Glomerular visceral epithelial cell (primary cell): ENCODE data around the gene MX2.
"Not testable (repeated sequence)": the region's sequence is repeated elsewhere in the genome, so short reads cannot be mapped to it uniquely, and the experiment has no call there.

ENCODE experiments used
- DNase-seq: peaks from one replicate; pipeline ENCODE4 v3.0.0-alpha.2; 2016; ENCODE audit errors: extremely low spot score

Gene MX2

GRCh38 chr21:41411449-41412089 lies 49.7 kb downstream of the MX2 start:
- peak; percentile 42 for DNase-seq

- not testable (repeated sequence) for DNase-seq
These were observed 55.7 kb downstream of the MX2 start for GRCh38 chr21:41417505-41417904.

GRCh38 chr21:41418393-41418792 lies 56.6 kb downstream of the MX2 start:
- no peak for DNase-seq

GRCh38 chr21:41418956-41419680 lies 57.3 kb downstream of the MX2 start:
- DNase-seq: no peak

- DNase-seq: peak; percentile 93
These were observed 58.4 kb downstream of the MX2 start for GRCh38 chr21:41419921-41420862.

- not testable (repeated sequence) for DNase-seq
These were observed 59.2 kb downstream of the MX2 start for GRCh38 chr21:41420998-41421397.

DNA sequence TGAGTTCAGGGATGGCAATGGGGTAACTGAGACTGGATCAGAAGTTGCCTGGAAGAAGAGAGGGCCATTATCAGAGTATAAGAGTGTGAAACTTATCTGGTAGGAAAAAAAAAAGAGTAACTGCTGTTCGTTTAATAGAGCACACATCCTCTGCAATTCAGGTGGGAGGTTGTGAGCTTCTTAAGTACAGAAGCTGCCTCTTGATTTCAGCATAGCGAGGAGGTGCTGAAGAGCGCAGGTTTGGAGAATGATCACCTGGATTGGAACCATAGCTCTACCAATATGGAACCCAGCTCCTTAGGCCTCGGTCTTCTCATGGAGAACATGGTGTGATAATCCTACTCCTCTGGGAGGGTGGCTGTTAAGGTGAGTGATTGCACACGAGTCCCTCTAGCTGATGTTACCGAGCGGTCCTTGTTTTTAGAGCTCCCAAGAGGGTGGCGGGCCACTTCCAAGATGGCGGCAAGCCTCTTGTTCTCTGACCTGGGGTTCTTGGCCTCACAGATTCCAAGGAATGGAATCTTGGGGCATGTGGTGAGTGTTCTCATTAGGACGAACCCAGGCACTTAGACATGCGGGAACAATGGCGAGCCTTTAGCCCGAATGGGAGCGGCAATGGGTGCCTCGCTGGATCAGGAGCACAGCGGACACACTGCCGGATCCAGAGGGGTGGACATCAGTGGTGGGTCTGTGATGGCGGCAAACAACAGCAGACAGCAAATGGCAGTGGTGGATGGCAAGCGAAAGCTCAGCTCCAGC lies 60.9 kb downstream of the MX2 start:
- no peak for DNase-seq

DNA sequence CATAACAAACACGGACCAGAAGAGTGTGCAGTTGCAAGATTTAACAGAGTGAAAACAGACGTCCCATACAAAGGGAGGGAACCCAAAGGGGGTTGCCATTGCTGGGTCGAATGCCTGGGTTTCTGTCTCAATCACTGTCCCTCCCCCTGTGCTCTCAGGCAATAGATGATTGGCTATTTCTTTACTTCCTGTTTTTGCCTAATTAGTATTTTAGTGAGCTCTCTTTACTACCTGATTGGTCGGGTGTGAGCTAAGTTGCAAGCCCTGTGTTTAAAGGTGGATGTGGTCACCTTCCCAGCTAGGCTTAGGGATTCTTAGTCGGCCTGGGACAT lies 61.4 kb downstream of the MX2 start:
- not testable (repeated sequence) for DNase-seq

DNA sequence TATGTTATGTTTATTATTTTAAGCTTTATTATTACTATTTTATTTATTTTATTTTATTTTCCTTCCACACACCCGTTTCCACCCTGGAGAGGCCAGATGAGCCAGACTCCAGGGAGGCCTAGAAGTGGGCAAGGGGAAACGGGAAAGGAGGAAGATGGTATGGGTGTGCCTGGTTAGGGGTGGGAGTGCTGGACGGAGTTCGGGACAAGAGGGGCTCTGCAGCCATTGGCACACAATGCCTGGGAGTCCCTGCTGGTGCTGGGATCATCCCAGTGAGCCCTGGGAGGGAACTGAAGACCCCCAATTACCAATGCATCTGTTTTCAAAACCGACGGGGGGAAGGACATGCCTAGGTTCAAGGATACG lies 63.7 kb downstream of the MX2 start:
- no peak for DNase-seq

GRCh38 chr21:41425954-41426675 lies 64.3 kb downstream of the MX2 start, which contains the start of gene MX1:
Gene MX1, plus strand, starts transcription at chr21:41426239. Its CDS starts 5,832 bp downstream, at chr21:41432071.
- DNase-seq: peak; percentile 54

- DNase-seq: no peak
These were observed 65.0 kb downstream of the MX2 start for GRCh38 chr21:41426676-41427404.

GRCh38 chr21:41427556-41427955 lies 65.7 kb downstream of the MX2 start:
- no peak for DNase-seq

DNA sequence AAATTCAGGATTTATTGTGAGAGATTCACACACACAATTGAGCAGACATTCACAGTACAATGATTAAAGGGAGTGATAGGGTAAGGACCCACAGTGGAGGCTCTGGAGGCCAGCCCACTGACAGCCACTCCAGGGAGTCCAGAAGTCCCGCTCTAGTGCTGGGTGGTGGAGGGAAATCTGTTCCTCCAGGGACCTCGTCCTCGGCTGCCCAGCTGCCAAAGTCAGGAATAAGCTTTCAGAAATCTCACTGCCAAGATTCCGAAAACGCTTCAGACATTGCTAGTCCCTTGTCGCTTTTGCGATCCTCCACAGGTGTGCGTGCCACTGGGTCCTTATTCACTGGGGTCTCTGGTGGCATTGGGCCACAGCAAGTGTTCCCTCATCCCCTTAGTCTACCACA lies 66.5 kb downstream of the MX2 start:
- DNase-seq: no peak

GRCh38 chr21:41428847-41429246 lies 67.0 kb downstream of the MX2 start:
- no peak for DNase-seq

GRCh38 chr21:41429305-41429704 lies 67.5 kb downstream of the MX2 start:
- no peak for DNase-seq

DNA sequence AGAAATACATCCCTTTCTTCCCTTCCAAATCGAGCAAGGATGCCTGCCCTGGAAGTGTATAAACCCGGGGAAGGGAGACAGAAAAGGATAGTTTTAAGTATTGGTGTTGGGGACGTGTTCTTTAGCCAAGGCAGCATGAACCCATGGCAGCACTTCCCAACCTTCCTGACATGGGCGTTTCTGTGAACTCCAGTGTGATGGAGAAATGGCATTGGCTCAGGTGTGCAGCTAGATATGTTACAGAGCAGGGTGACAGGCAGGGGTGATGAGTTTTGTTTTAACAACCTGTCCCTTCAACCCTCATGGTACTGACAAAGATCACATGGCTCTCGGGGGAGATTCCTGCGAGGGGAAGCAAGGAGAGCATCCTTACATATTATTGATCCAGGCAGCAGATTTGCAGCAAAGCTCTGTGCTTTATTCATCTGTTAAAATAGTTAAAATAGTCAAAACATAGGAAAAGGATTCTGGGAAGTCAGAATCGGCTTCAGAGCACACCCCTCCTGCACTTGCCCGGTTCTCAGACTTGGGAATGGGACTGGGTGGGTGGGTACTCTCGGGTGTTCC lies 68.2 kb downstream of the MX2 start:
- no peak for DNase-seq

GRCh38 chr21:41431788-41432548 lies 70.1 kb downstream of the MX2 start:
- no peak for DNase-seq

GRCh38 chr21:41432562-41433460 lies 71.0 kb downstream of the MX2 start:
- no peak for DNase-seq
